Chondrocyte (in vitro differentiated cells): ENCODE results near the gene MYOM1. TPM values are rescaled to one million over a fixed set of nuclear protein-coding genes. Genes with fewer than 3 reads are reported as not detected.

ENCODE experiments used
- DNase-seq: peaks from one replicate; pipeline ENCODE4 v3.0.0; 2021; ENCODE audit warnings: mixed read lengths, low spot score
- H3K27ac Mint-ChIP-seq: one replicate; pipeline ENCODE4 v1.8.0; 2021; ENCODE audit warnings: mild to moderate bottlenecking, moderate library complexity, mixed read lengths; ENCODE audit not compliant: unreplicated experiment
- H3K27me3 Mint-ChIP-seq: 2 replicates; pipeline ENCODE4 v1.8.0; 2021; ENCODE audit warnings: low read depth, mixed read lengths
- H3K36me3 Mint-ChIP-seq: 2 replicates; pipeline ENCODE4 v1.8.0; 2021; ENCODE audit warnings: low read depth, mixed read lengths
- H3K4me1 Mint-ChIP-seq: 2 replicates; pipeline ENCODE4 v1.8.0; 2021; ENCODE audit warnings: low read depth, mild to moderate bottlenecking, mixed read lengths
- H3K4me3 Mint-ChIP-seq: one replicate; pipeline ENCODE4 v1.8.0; 2021; ENCODE audit warnings: mild to moderate bottlenecking, moderate library complexity, mixed read lengths; ENCODE audit not compliant: unreplicated experiment
- H3K9me3 Mint-ChIP-seq: 2 replicates; pipeline ENCODE4 v1.8.0; 2021; ENCODE audit warnings: low read depth, mixed read lengths
- total RNA-seq: library from RNA; stranded (reverse); gene quantifications from 3 replicates; pipeline ENCODE4 v1.2.1, GENCODE V29; 2021
- TF ChIP-seq, protein P1 (sequence below): fragments of 200-600 bp; sonication (generic); IDR thresholded peaks from 2 replicates; pipeline ENCODE4 v1.5.0; 2021; ENCODE audit warnings: antibody characterized with exemption, mild to moderate bottlenecking, moderate library complexity

Gene MYOM1
- total RNA-seq, 1 donor from 2014 or later: 1.5 TPM

DNA sequence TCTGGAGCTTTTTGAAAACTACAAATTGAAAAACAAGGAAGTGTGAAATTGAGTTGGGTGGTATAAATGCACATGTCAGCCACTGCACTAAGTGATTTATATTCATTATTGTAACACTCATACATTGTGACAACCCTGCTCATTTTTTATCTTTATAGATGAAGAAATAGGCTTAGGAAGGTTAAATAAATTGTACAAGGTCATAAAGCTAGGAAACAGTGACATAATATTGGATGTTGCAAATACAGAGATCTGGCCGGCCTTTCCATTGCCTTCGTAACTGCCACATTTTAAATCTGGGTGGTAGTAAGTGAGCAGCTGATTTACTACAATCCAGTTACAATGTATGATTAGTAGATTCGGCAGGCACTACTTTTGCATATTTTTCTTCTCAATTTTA lies 130.2 kb downstream of the MYOM1 start:
- Mint-ChIP-seq H3K36me3 (no peaks in the 10 kb centered on the region), H3K9me3 (no peaks in the 10 kb centered on the region), H3K27me3 (no peaks in the 10 kb centered on the region), H3K4me3 (no peak overlapping the region), H3K27ac (no peak overlapping the region), H3K4me1 (peaks cover 35% of the 10 kb centered on the region)
- TF ChIP-seq, protein P1, sequence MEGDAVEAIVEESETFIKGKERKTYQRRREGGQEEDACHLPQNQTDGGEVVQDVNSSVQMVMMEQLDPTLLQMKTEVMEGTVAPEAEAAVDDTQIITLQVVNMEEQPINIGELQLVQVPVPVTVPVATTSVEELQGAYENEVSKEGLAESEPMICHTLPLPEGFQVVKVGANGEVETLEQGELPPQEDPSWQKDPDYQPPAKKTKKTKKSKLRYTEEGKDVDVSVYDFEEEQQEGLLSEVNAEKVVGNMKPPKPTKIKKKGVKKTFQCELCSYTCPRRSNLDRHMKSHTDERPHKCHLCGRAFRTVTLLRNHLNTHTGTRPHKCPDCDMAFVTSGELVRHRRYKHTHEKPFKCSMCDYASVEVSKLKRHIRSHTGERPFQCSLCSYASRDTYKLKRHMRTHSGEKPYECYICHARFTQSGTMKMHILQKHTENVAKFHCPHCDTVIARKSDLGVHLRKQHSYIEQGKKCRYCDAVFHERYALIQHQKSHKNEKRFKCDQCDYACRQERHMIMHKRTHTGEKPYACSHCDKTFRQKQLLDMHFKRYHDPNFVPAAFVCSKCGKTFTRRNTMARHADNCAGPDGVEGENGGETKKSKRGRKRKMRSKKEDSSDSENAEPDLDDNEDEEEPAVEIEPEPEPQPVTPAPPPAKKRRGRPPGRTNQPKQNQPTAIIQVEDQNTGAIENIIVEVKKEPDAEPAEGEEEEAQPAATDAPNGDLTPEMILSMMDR: no peak
- no peak for DNase-seq

DNA sequence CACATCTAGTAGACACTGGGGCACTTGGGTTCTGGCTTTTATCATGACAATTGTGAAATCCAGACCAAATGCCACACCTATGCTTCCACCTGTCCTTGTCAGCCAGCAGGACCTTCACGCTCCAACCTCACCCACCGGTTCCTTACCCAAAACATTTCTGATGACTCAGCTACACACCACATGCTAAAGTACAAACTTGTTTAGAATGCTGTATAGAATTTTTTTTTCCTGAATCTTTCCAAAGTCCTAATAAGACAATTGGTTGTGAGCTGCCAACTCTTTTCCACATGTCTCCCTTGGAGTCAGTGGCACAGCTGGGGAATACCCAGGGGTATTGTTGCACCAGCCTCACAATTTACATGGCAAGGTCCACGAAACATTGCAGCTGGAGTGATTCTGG lies 131.3 kb downstream of the MYOM1 start:
- Mint-ChIP-seq H3K36me3 (no peaks in the 10 kb centered on the region), H3K27me3 (no peaks in the 10 kb centered on the region), H3K9me3 (no peaks in the 10 kb centered on the region), H3K27ac (no peak overlapping the region), H3K4me3 (no peak overlapping the region), H3K4me1 (peaks cover 31% of the 10 kb centered on the region)
- DNase-seq: no peak
- TF ChIP-seq, protein P1: no peak

DNA sequence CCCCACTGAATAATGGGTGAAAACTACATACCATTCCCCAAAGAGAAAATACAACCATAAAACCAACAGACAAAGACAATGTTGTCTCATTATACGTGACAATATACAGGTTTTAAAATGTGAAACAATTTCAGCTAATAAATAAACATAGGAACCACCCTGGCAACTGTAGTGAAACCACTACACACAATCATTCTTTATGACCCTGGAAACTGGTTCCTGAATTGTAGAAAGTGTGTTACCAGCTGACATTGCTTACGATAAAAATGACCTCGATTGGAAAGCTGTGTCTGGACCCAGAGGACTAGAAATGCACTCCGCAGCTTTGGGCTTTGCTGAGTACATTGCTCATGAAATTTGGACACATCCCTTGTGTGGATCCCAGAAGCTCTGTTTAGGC lies 132.9 kb downstream of the MYOM1 start:
- no peak overlapping the region for H3K4me3 Mint-ChIP-seq
- DNase-seq: no peak
- H3K9me3 Mint-ChIP-seq: no peaks in the 10 kb centered on the region
- TF ChIP-seq, protein P1: no peak
- H3K4me1 Mint-ChIP-seq: peaks cover 31% of the 10 kb centered on the region
- no peak overlapping the region for H3K27ac Mint-ChIP-seq
- no peaks in the 10 kb centered on the region for H3K36me3 Mint-ChIP-seq
- H3K27me3 Mint-ChIP-seq: no peaks in the 10 kb centered on the region

DNA sequence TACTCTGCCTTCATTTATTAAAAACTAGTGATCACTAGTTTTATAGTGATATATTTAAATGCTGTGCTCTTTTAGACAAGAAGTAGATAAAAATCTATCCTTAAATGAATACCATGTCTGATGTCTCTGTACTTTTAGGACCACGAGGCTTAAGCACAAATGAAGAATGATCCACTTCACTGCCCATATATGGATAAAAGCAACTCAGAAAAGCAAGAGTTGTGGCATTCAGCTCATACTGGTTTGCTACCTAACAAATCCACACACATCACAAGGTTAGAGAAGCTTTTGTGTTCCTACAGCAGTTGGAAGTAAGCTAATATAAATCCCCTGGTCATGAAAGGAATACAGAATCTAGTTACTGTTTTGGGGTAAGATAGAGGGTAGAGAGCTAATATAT lies 134.2 kb downstream of the MYOM1 start:
- H3K4me1 Mint-ChIP-seq: peaks cover 40% of the 10 kb centered on the region

DNA sequence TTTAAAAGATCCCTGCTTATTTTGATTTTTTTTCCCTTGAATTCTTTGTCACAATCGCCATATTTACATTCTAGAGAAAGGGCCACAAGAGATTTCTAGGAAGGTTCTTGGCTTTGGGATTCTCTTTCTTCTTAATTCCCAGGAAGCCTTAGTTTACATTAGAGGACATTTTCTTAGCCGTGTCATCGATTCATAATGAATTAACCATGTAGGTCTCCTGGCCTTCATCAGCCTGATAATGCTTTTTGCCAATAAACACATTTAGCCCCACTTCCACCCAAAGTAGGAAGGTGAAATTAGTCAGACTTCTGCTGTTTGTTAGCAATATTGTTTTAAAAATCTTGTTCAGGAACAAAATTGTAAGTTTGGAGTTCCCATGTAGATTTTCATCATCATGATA lies 135.6 kb downstream of the MYOM1 start:
- Mint-ChIP-seq H3K27ac (no peak overlapping the region), H3K4me1 (peaks cover 40% of the 10 kb centered on the region), H3K27me3 (no peaks in the 10 kb centered on the region), H3K4me3 (no peak overlapping the region), H3K9me3 (no peaks in the 10 kb centered on the region), H3K36me3 (no peaks in the 10 kb centered on the region)
- TF ChIP-seq, protein P1: no peak
- no peak for DNase-seq

More for the DNA sequence above, 134.2 kb downstream of the MYOM1 start:
- no peaks in the 10 kb centered on the region for H3K27me3 Mint-ChIP-seq
- H3K9me3 Mint-ChIP-seq: no peaks in the 10 kb centered on the region
- no peak overlapping the region for H3K4me3 Mint-ChIP-seq
- no peak overlapping the region for H3K27ac Mint-ChIP-seq
- no peaks in the 10 kb centered on the region for H3K36me3 Mint-ChIP-seq
- TF ChIP-seq, protein P1: no peak
- DNase-seq: no peak
